SKM-1 (cell line): ENCODE data around the gene RBMS1.

Experiments used
- DNase-seq: peaks from one replicate; lab custom pipeline; 2025; ENCODE audit not compliant: unreplicated experiment; lab: John Stamatoyannopoulos, UW

Gene RBMS1

GRCh38 chr2:160310118-160310828 lies 183.3 kb downstream of the RBMS1 start:
- no peak for DNase-seq

DNA sequence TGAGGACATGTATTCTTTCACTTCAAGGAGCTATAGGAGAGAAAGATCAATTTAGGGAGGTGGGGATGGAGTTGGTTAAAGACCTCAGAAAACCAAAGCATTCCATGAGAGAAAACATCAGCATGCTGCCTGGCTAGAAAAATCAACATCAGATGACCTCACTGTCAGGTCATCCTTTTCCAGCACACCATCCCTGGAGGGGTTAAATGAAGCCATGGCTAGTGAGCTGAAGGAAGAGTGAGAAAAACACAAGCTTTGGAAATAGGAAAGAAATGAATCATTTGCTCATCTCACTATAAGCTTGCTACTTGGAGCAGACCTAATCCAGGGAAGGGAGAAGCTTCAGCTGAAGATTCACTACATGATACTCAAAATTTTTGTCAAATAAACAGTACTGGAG lies 184.0 kb downstream of the RBMS1 start:
- no peak for DNase-seq

GRCh38 chr2:160308915-160309314 lies 184.7 kb downstream of the RBMS1 start:
- DNase-seq, result no peak

GRCh38 chr2:160308476-160308875 lies 185.1 kb downstream of the RBMS1 start:
- DNase-seq, result no peak

- DNase-seq, result no peak
These were observed 186.6 kb downstream of the RBMS1 start for GRCh38 chr2:160306985-160307384.

GRCh38 chr2:160305081-160305750 lies 188.4 kb downstream of the RBMS1 start:
- DNase-seq, result no peak

- DNase-seq, result no peak
These were observed 190.1 kb downstream of the RBMS1 start for GRCh38 chr2:160303527-160303926.

GRCh38 chr2:160303076-160303475 lies 190.5 kb downstream of the RBMS1 start:
- DNase-seq, result no peak

DNA sequence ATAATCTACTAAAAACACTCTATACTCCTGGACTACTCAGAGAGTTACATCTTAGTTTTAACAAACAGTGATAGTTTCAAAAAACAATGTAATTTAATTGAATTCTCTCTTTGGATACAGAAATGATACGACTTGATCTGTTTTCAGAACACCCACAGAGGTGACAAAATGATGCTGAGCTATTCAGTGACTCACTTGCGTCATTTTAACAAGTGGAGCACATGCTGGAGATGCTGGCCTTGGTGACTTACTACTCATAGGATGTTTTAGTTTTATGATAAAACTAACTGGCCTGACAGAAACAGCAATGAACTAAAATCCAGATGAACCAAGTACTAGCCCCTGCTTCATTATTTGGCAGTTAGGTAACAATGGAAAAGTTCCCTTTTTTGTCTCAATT lies 192.2 kb downstream of the RBMS1 start:
- DNase-seq, result no peak

DNA sequence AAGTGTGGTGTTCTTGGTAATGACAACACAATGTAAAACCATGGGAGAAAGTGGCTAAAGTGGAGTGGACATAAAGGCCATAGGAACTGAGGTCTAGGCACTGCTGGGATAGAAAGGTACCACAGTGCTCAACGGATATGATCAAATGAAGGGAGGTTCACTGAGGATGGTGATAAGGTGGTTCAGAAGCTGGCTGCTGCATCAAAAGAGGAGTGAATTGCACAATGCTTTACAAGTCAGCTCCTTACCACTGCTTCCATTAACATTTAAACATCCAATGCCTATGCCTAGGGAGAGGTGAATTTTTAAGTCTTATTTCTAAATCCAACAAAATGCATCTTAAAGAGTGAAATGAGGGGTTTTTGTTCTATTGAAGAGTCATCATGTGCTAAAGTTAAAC lies 193.4 kb downstream of the RBMS1 start:
- DNase-seq, result no peak

DNA sequence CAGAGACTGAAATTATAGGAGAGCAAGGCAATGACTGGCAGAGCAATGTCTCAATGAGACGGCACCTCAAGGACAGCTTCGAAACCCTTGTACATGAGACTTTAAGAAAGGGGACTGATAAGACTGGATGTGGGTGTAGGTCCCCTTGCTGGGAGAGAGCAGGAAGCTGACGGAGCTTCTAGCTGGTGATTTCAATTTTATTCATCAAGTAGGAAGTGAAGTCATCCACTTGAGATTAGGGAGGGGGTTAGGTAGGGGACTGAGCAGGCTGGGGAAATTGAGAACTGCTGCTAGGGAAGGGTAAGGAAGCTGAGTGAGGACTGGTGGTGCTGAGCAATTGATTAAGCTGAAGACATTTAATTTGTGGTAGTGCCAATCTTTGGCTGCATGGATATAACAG lies 194.1 kb downstream of the RBMS1 start:
- no peak for DNase-seq

DNA sequence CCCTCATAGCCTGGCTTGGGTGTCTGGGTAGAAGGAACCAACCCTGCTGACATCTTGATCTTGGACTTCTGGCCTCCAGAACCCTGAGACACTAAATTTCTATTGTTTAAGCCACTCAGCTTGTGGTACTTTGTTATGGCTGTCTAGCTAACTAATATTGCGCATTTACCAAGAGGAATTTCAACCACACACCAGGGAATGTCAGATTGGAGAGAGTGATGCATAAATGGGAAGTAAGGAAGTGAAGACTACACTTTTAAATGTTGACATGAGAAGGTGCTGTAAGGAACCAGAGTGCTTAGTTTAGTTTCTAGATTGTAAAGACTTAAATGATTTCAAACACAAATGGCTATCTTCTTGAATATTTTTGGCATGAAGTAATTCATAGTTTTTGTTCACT lies 194.6 kb downstream of the RBMS1 start:
- DNase-seq, result no peak

- no peak for DNase-seq
These were observed 197.9 kb downstream of the RBMS1 start for GRCh38 chr2:160295519-160296207.

DNA sequence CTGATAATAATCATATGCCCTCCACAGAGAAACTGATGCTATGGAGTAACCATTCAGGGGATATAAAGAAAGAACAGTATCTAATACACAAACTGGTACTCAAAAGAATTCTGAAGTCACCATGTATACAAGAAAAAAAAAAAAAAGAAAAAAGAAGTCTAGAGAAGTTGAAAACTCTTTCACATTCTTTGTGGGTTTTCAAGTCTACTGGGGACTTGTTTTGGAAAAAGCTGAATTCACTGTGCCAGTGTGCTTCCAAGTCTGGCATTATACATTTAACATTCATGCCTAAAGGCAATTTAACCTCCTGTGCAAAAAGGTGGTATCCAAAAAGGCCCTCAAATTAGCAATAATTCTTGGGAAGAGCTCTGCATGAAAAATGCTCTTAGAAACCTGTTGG lies 198.7 kb downstream of the RBMS1 start:
- no peak for DNase-seq

GRCh38 chr2:160294339-160294803 lies 199.2 kb downstream of the RBMS1 start:
- peak; percentile 3 for DNase-seq

- no peak for DNase-seq
These were observed 200.1 kb downstream of the RBMS1 start for GRCh38 chr2:160293391-160294091.

DNA sequence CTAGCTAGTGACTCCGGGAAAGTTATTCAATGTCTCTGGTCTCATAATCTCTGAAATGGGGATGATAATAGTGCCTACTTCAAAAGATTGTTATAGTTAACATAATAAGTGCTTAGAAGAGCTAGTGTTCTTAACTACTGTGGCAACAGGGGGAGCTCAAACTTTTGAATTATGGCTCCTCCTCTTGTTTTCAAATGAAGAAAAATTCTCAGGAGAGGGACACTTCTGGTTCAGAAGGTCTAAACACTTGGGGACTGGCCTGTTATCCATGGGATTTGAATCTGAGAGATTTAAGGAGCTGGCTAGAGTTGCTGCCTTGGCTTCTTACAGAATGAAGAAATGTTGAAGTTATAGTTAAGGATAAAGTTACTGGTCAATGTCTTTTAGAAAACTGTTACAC lies 201.4 kb downstream of the RBMS1 start:
- DNase-seq, result no peak

DNA sequence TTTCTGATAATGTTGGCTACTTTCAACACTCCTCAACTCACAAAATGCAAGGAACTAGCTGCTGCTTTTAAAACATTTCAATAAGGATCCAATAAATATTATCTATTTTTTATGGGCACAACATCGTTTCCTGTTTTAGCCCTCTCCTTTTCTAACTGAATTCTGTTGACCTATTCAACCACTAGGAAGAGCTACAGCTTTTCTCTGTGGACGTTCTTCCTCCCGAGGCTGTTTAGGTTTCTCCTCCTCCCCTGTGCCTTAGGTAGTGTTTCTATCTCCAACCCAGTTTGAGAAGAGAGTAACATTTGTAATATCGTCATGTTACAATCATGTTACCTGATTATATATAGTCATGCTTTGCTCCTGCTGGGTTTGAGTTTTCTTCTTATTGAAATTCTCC lies 202.2 kb downstream of the RBMS1 start:
- no peak for DNase-seq

DNA sequence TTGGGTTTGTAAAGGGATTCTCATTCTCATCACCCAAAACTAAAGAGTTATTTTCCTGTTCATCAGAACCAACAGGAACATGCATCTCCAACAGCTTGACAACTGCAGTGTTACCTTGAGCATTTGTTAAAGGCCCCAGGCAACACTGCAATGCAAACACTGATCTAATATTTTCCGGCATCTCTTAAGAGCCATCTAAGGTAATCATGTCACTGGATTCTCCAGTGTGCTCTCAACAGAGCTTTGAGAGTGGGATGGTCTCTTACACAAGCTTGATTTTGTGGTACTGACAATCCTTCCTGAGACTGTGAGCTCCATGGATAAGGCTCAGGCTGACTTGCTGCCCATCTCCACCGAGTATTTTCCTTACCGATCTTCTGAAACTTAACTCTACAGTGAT lies 203.0 kb downstream of the RBMS1 start:
- no peak for DNase-seq

- DNase-seq, result no peak
These were observed 203.8 kb downstream of the RBMS1 start for GRCh38 chr2:160289831-160290230.

GRCh38 chr2:160289126-160289525 lies 204.5 kb downstream of the RBMS1 start:
- no peak for DNase-seq

- DNase-seq, result no peak
These were observed 205.3 kb downstream of the RBMS1 start for GRCh38 chr2:160288324-160288723.
